Measurements from ENCODE around the gene IMMP2L.

DNA sequence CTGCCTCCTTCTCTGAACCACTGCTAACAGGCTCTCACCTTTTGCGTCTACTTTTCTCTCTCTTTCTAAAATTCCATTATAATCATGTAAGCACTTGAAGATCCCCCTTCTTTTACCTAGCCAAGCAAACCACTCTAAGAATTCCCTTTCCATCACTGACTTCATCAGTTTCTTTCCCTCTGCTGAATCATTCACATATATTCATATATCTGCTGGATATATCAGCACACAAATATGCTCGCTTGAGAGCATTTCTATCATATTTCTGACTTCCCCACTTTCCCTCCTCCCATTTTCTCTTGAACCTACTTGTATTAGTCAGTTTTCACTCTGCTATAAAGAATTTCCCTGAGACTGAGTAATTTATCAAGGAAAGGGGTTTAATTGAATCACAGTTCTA lies 555.6 kb downstream of the IMMP2L start:
- no peak for TF ChIP-seq CTCF (IDR thresholded peaks at IDR 0.05)
- no peak for TF ChIP-seq POLR2A (IDR thresholded peaks at IDR 0.05)
- no peak for TF ChIP-seq EP300 (IDR thresholded peaks at IDR 0.05)
